LoVo (cell line): Measurements from ENCODE around the gene ADH1B.
"Not testable (repeated sequence)": the region's sequence is repeated elsewhere in the genome, so short reads cannot be mapped to it uniquely, and the experiment has no call there.

Experiments
- DNase-seq: peaks from one replicate; pipeline ENCODE4 v3.0.0-alpha.2; 2016; ENCODE audit warnings: low spot score

ADH1B gene

DNA sequence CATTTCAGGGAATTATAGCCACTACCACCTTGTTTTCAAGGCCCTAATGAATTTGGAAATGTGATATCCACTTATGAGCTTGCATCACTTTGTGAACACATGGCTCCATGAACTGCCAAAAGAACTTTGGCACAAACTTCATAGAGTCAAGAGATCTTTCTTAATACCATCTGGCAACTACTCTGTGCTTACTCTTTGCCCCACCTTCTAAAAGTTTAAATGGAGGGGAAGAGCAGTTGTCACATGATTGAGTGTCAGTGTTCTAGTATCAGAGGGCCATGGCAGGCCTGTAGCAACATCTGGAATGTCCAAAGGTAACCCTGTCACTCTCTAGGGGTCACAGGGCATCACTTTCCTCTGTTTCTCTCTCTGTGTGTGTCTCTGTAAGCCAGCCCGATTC, 2.6 kb upstream of the ADH1B start:
- no peak for DNase-seq

DNA sequence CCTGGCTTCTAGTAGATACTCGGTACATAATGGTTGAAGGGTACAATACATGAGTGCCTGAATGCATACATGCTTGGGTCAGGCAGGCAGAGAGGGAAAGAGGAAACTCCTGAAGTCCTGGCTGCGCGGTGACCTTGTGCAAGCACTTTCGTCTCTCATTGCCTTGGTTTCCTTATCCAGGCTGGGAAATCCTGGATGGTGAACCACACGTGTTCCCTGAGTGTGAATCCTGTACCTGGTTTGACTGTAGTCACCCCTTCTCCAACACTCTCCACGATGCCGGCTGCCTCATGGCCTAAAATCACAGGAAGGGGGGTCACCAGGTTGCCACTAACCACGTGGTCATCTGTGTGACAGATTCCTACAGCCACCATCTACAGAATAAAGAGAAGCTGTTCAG, 3.4 kb downstream of the ADH1B start:
- not testable (repeated sequence) for DNase-seq

DNA sequence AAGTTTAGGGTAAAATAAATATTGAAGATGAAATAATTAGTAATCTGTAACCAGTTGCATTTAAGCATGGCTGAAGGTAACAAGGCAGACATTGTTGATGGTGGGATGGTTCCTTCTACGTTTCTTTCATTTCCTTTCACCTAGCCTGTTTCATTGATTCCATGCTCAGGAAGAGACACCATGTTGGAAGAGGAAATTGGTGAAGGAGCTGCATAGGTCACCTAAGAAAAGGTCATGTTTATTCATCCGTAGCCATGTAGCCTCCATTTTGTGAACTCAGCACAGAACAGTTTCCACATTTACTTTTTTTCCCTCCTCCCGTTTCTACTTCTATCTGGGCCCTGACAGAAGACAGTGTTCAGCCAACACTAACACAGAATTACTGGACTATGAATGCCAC, 3.8 kb downstream of the ADH1B start:
- DNase-seq = no peak

DNA sequence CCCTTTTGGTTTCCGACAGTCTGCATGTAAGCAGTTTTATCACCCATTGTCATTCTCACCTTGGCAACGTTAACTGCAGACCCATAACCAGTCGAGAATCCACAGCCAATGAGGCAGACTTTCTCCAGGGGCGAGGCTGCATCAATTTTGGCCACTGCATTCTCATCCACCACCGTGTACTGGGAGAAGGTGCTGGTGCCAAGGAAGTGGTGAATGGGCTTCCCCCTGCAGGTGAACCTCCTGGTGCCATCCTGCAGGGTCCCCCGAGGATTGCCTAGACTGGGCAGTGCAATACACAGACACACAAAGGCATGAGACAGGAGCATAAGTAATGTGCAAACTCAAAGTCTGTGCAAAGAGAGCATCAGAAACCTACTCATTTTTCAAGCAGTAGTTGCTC, 5.4 kb downstream of the ADH1B start:
- no peak for DNase-seq

DNA sequence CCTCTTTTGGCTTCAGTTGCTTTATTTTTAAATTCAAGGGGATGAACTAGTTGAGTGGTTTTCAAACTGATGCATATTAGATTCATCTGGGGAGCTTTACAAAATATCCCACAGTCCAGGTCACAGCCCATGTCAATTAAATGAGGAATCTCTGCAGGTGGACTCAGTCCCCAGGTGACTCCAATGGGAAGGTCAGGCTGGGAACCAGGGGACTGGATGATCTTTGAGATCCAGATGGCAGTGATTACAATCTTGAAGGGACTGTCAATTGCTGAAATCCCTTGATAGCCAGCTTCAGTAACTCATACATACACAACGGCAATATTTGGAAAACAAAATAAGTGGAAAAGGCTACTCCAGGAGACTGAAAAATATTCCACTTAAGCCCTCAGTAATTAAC, 7.0 kb downstream of the ADH1B start:
- DNase-seq = no peak

DNA sequence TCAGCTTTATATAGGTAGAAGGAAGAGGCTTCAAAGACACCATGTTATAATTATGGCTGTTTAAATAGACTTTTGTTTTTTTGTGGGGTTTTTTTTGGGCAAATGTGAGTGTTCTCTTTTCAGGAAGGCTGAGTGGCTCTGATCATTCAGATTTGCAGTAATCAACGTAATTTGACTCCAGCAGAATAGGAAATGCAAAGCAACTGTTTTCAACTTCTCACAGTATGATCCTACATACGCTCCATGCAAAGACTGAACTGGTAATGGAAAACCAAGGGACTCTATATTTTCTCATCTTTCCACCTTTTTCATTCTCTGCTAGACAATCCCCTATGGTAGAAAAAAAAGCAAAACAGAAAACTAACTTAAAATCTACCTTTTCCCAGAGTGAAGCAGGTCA, 10.8 kb downstream of the ADH1B start:
- no peak for DNase-seq

DNA sequence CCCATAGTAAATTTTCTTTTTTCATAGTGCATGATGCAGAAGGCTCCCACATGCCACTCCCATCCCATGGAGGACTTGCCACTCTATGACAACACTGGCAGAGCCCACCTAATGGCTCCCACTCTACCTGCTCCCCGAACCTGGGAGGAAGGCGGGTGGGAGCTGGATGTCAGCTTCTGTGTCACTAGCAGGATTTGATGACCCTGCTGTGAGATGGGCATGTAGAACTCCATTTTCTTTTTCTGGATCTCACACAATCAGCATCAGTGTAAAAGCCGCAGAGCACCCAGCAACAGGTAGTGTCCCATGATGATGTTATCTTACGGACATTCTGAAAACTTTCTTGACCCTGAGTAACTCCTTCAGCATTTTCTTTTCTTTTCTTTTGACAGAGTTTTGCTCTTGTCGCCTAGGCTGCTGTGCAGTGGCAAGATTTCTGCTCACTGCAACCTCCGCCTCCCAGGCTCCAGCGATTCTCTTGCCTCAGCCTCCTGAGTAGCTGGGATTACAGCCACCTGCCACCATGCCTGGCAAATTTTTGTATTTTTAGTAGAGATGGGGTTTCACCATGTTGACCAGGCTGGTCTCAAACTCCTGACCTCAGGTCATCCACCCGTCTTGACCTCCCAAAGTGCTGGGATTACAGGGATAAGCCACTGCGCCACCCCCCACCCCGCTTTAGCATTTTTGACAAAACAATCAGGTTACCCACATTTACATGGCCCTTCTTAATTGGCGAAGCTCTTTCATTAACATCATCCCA, 15.4 kb downstream of the ADH1B start:
- no peak for DNase-seq

DNA sequence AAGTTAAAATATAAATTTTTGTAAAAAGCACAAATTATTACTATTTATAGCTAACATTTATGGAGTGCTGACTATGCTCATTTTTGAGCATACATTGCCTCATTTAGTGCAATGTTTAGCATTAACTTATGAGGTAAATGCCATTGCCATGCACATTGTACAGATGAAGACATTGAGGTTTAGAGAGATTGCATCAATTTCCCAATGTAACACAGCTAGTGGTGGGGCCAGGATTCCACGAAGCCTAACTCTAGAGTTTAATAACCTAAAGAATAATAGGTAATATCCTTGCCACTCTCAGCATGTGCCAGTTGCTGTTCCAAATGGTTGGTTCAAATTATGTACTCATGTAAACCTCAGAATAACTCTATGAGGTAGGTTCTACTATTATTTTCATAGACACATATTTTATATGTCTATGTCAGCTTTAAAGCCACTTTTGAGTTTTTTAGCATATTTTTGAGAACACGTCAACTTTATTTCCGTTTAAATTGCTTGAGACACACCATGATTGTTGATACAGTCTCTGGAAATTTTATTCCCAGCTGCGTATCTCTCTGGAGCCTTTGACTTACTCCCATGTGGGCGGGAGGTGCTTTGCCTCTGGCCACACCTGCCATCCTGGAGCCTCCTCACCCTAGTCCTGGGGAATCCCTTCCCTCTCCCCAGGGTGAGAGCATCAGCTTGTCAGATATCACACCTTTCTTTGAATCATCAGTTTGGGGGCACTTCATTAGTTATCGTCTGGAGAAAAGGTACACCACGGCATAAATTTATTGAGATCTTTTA, 19.6 kb downstream of the ADH1B start:
- no peak for DNase-seq

DNA sequence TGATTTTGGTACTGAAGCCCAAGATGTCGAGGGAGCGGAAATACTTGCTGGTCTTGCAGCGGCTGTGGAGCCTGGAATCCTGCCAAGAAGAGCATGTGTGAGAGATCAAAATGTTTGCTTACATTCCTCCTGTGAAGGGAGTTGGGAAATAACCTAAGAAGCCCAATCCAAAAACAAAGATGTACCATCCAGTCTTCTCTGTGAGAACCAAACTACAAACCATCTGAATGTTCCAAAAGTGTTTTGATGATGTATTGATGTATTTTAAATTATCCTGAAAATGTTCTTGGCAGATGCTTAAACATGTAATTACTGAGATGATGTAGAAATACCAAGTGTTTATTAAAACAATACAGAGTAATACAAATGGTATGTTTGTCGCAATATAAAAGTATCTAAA, 20.3 kb downstream of the ADH1B start:
- no peak for DNase-seq

DNA sequence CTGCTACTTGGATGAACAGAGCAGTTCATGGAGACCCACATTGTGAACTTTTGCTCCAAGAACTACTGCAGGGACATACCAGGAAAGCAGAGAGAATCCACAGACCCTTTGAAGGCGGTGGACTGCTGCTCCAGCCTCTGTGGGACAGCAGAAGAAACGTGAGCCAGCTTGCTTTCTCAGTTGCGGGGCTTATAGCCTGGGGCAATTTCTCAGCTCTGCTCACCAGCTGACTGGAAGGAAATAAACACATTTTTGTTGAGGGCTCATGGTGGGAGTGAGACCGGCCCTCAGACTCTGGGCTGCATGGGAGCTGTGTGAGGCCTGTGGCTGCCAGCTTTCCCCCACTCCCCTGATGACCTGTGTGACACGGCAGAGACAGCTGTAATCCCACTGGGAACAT, 27.8 kb downstream of the ADH1B start:
- DNase-seq = no peak

DNA sequence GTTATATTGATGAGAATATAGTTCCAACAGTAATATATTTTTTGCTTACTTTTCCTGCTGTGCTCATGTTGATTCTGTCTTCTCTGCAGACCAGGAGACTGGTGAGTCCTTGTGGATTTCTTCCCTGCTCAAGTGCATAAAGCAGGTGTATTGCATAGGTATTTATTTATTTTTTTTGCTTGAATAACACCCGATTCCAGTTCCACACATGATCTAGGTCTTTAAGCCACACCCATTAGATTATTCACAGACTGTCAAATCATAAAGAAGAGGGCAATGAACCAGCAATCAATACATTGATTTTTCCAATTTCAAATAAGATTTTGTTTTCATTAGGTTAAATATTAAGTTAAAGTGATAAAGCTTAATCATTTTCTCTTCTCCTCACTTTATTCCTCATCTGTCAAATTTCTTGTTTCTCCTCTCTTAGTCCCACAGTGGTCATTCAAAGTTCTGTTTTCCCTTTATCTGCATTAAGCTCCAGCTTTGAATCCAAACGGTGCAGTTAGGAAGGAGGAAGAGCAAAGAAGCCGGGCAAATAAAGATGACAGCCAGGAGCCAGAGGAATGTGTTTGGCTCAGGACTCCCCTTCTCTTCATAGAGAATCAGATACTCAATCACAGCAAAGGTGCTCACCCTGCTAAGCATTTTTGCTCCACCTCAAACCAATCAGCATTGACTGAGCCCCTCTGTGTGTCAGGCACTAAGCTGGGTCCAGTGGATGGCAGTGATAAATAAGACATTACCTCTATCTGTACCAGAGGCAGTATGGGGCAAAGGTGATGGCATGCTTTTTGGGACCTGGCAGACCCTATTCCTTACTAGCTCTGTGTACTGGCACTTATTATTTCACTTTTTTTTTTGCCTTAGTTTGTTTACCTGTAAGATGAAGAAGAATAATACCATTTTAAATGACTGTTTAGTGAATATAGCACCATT, 30.1 kb downstream of the ADH1B start, which contains the start of gene ADH1A:
Gene ADH1A (minus strand): TSS at position 138 of the 939 bp plus-strand sequence. CDS start 71 bp downstream, at position 67.
- no peak for DNase-seq

DNA sequence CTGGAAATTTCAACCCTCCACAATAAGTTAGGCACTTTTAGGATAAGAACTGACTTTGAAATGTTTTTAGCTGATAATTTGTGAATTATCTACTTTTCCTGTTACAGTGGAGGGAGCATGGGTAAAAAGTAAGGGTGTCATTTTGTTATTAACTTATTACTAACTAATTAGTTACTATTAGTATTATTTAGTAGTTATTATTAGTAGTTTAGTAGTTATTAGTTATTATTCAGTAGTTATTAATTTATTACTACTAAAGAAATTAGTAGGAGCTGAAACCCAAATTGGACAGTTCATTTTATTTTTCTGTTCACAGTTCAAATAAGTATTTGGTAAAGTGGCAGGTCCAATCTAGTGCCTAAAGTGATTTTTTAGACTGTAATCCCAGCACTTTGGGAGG, 35.8 kb downstream of the ADH1B start:
- DNase-seq = no peak

DNA sequence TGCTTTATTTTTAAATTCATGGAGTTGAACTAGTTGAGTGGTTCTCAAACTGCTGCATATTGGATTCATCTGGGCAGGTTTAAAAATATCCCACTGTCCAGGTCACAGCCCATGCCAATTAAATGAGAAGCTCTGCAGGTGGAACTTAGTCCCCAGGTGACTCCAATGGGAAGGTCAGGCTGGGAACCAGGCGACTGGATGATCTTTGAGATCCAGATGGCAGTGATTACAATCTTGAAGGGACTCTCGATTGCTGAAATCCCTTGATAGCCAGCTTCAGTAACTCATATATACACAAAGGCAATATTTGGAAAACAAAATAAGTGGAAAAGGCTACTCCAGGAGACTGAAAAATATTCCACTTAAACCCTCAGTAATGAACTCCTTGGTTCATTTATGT, 38.5 kb downstream of the ADH1B start:
- no peak for DNase-seq

DNA sequence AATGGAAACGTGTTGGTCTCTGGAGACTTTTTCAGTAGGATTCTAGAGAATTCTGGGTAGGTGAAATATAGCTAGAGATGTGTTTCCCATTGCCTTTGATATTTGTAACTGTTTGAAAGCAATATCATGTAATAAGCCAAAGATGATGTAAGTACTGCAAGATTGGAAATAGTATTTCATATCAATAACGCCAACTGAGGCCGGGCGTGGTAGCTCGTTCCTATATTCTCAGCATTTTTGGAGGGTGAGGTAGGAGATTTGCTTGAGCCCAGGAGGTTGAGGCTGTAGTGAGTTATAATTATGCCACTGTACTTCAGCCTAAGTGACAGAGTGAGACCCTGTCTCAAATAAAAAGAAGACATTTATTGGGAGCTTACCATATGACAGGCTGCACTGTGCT, 39.9 kb downstream of the ADH1B start:
- DNase-seq = no peak

DNA sequence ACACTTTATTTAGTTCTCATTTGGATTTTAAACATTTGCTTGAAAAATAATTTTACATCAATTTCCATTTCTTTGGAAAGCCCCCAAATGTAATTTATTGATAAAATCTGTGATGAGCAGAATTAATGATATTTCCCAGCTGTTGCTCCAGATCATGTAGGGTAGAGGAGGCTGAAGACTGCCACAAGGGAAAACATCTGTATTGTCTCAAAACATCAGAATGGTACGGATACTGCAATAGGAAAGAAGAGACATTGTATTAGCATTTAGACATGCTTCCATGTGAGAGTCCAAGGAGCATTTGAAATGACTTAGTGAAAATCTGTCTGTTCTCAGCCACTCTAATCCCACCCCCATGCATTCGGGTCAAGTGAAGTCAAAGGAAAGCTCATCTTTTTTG, 44.8 kb downstream of the ADH1B start:
- no peak for DNase-seq

DNA sequence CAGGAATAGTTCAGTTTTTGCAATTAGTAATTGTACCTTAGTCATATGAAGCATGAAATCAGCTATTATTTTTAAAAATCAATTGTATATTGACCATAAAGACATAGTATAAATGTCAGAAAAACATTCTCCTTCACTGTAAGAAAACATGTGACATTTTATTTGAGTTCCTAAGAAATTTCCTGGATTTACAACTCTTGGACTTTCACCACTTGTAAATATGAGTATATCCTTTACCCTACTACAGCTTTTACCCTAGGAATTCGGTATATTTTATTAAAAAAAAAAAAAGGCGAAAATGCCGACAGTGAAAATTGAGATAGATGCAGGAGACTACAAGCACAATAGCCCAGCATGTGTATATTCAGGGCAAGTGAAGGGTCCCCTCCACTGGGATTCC, 45.3 kb downstream of the ADH1B start:
- DNase-seq = no peak

DNA sequence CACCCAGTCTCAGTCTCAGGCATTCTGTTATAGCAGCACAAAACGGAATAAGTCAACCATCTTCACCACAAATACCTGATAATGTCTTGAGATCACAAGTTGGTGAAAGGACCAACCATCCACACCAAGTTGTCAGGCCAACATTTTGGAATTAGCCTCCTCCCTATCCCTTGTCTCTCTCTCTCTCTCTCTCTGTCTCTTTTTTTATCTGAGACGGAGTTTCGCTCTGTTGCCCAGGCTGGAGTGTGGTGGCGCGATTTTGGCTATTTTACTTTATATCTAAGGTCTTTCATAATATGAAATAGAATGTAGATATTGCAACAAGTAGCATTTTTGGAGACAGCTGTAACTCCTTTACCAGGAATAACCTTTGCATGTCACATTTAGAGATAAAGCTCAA, 46.2 kb downstream of the ADH1B start:
- DNase-seq = no peak

DNA sequence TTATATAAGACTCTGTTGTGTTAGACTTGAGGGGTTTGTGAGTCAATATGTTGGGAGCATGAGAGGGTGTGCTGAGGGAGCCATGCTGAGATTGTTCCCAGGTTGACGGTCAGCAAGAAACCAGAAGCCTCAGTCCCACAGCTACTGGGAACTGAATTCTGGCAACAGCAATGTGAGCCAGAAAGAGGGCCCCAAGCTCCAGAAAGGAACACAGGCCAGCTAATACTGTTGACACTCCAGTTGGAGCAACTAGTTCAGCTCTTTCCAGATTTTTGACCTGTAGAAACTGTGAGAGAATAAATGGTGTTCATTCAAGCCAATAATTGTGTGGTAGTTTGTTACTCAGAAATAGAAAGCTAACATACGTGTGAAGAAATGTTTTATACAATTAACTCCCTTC, 47.5 kb downstream of the ADH1B start:
- DNase-seq = no peak

DNA sequence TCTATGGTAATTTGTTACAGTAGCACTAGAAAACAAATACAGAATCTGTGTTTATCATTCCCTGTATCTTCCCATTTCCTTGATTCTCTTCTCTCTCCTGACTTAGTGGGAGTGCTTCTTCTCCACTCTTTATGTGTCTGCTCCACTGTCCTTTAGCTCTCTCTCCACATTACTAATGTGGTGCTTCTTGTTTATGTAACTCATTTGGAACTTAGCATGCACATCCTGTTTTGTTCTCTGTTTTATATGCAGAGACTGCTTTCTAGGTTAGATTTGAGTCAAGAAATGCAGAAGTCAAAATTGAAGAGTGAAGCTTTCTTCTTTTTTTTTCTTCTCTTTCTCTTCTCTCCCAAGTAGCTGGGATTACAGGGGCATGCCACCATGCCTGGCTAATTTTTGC, 56.3 kb downstream of the ADH1B start:
- no peak for DNase-seq
